Upper lobe of left lung (tissue), 6 donors: Measurements from ENCODE around the gene YPEL1. TPM values are rescaled to one million over a fixed set of nuclear protein-coding genes. Genes with fewer than 3 reads are reported as not detected.

Experiments used
- ATAC-seq, 2 donors: fragments of 200-7000 bp; cut with Tn5 transposase; one replicate each; pipeline ENCODE4 v1.9.1; 2022; ENCODE audit warnings: mild to moderate bottlenecking in 2 of 2, moderate library complexity in 2 of 2; ENCODE audit not compliant: low FRiP score in 2 of 2
- DNase-seq, 2 donors: peaks; one replicate each; pipeline ENCODE4 v3.0.0-alpha.2; 2019 to 2020
- H3K27ac ChIP-seq, 4 donors: fragments of 200-600 bp; sonication (generic); one replicate each; pipeline ENCODE4 v1.5.1; 2016 to 2019
- H3K27me3 ChIP-seq, 4 donors: fragments of 200-600 bp; sonication (generic); one replicate each; pipeline ENCODE4 v1.5.1; 2017 to 2019
- H3K36me3 ChIP-seq, 4 donors: fragments of 200-600 bp; sonication (generic); one replicate each; pipeline ENCODE4 v1.5.1; 2016 to 2019
- H3K4me1 ChIP-seq, 4 donors: fragments of 200-600 bp; sonication (generic); one replicate each; pipeline ENCODE4 v1.5.1; 2018 to 2019
- H3K4me3 ChIP-seq, 4 donors: fragments of 200-600 bp; sonication (generic); one replicate each; pipeline ENCODE4 v1.5.1; 2017 to 2019; ENCODE audit warnings: mild to moderate bottlenecking in 2 of 4, moderate library complexity in 1 of 4
- H3K9me3 ChIP-seq, 4 donors: fragments of 200-600 bp; sonication (generic); one replicate each; pipeline ENCODE4 v1.5.1; 2018 to 2019
- CTCF ChIP-seq, 6 experiments: fragments of 450-650 bp in 4 of 6; fragments of 200-600 bp in 2 of 6; sonication (generic) in 2 of 6; IDR thresholded peaks; one replicate each; pipeline ENCODE4 v1.5.1; 2016 to 2019; ENCODE audit warnings: antibody characterized with exemption in 6 of 6
- EP300 ChIP-seq, 4 donors: sonication (generic); formaldehyde crosslinking; IDR thresholded peaks; one replicate each; pipeline ENCODE4 v1.5.1; 2017; ENCODE audit warnings: antibody characterized with exemption in 4 of 4, control low read depth in 2 of 4
- POLR2A ChIP-seq, 4 donors: fragments of 450-650 bp; IDR thresholded peaks; one replicate each; pipeline ENCODE4 v1.5.1; 2016 to 2017; ENCODE audit warnings: antibody characterized with exemption in 4 of 4, mild to moderate bottlenecking in 2 of 4
- POLR2AphosphoS5 ChIP-seq, 2 donors: sonication (generic); formaldehyde crosslinking; IDR thresholded peaks; one replicate each; pipeline ENCODE4 v1.5.1; 2017; ENCODE audit warnings: antibody characterized with exemption in 2 of 2
- WGBS, 2 donors: methylation state at CpG; one replicate each; pipeline ENCODE4 v1.1.5; 2017 to 2018; 5-methylcytosine and 5-hydroxymethylcytosine counted together
- total RNA-seq, 6 donors: library from RNA; depleted of rRNA in 4 of 6; stranded (reverse); fragments of >200 nt in 4 of 6; gene quantifications; one replicate each; pipeline versions ENCODE4 v1.1.0 to v1.2.1, GENCODE V29; 2016 to 2021
- donor health status: DM: no; HTN: no; CAD: no; lungs with moderate emphysema.
- donor health status: DM: no; HTN: yes; CAD: no; lungs with severe emphysema.

The YPEL1 gene
- total RNA-seq, 6 donors from 2014 or later, result 4.4 to 11.6 (median 7.4) TPM

GRCh38 chr22:21760640-21761039 is 25.0 kb upstream of the YPEL1 start:
- TF ChIP-seq POLR2AphosphoS5 (IDR thresholded peaks at IDR 0.05) (no peak), EP300 (IDR thresholded peaks at IDR 0.05) (no peak)
- H3K27me3 ChIP-seq, result no peaks in the 10 kb centered on the region
- H3K9me3 ChIP-seq, result no peaks in the 10 kb centered on the region
- WGBS, 2 donors, result 82 to 89% methylated on average over 2 of the region's 2 CpGs
- DNase-seq (no peak), ATAC-seq (no peak)
- peaks cover 12 to 75% (median 47%) of the 10 kb centered on the region in 4 donors for H3K36me3 ChIP-seq
- no peak overlapping the region for H3K27ac ChIP-seq
- H3K4me1 ChIP-seq, result peaks cover 0 to 14% (median 2%) of the 10 kb centered on the region in 4 donors
- H3K4me3 ChIP-seq, result no peak overlapping the region

GRCh38 chr22:21759646-21760376 is 24.2 kb upstream of the YPEL1 start:
- Histone ChIP-seq H3K36me3 (peaks cover 8 to 66% (median 41%) of the 10 kb centered on the region in 4 donors), H3K27ac (peak overlapping the region in 1 of 4 donors; percentile 15), H3K4me1 (peaks cover 0 to 22% (median 5%) of the 10 kb centered on the region in 4 donors), H3K9me3 (no peaks in the 10 kb centered on the region), H3K4me3 (no peak overlapping the region), H3K27me3 (no peaks in the 10 kb centered on the region)
- DNase-seq (no peak), ATAC-seq (no peak)
- WGBS, 2 donors, result 81 to 83% methylated on average over 7 to 8 of the region's 8 CpGs
- TF ChIP-seq POLR2A (IDR thresholded peaks at IDR 0.05) (no peak), POLR2AphosphoS5 (IDR thresholded peaks at IDR 0.05) (no peak)

GRCh38 chr22:21759093-21759492 is 23.5 kb upstream of the YPEL1 start:
- DNase-seq (no peak), ATAC-seq (no peak)
- no peaks in the 10 kb centered on the region for H3K27me3 ChIP-seq
- H3K4me3 ChIP-seq, result no peak overlapping the region
- no peak overlapping the region for H3K27ac ChIP-seq
- peaks cover 0 to 28% (median 10%) of the 10 kb centered on the region in 4 donors for H3K4me1 ChIP-seq
- H3K36me3 ChIP-seq, result peaks cover 8 to 59% (median 35%) of the 10 kb centered on the region in 4 donors
- WGBS, 2 donors, result 65 to 81% methylated on average over 3 to 4 of the region's 4 CpGs
- TF ChIP-seq EP300 (IDR thresholded peaks at IDR 0.05) (no peak), CTCF (IDR thresholded peaks at IDR 0.05) (no peak), POLR2AphosphoS5 (IDR thresholded peaks at IDR 0.05) (no peak), POLR2A (IDR thresholded peaks at IDR 0.05) (no peak)
- no peaks in the 10 kb centered on the region for H3K9me3 ChIP-seq

GRCh38 chr22:21758091-21758864 is 22.7 kb upstream of the YPEL1 start:
- Histone ChIP-seq H3K4me3 (no peak overlapping the region), H3K9me3 (no peaks in the 10 kb centered on the region), H3K4me1 (peaks cover 0 to 28% (median 10%) of the 10 kb centered on the region in 4 donors), H3K27ac (no peak overlapping the region), H3K27me3 (no peaks in the 10 kb centered on the region), H3K36me3 (peaks cover 2 to 51% (median 27%) of the 10 kb centered on the region in 4 donors)
- no peak for DNase-seq
- TF ChIP-seq CTCF (IDR thresholded peaks at IDR 0.05), result no peak
- no peak for TF ChIP-seq POLR2AphosphoS5 (IDR thresholded peaks at IDR 0.05)
- no peak for TF ChIP-seq EP300 (IDR thresholded peaks at IDR 0.05)
- TF ChIP-seq POLR2A (IDR thresholded peaks at IDR 0.05), result no peak
- WGBS, 2 donors, result 87 to 88% methylated on average over 21 of the region's 21 CpGs
- ATAC-seq, result peak in 1 of 2 donors; percentile 42

- WGBS, 2 donors, result 50 to 54% methylated on average over 5 of the region's 5 CpGs
- Histone ChIP-seq H3K4me1 (peaks cover 0 to 28% (median 10%) of the 10 kb centered on the region in 4 donors), H3K27ac (peak overlapping the region in 1 of 4 donors; percentile 34), H3K9me3 (no peaks in the 10 kb centered on the region), H3K27me3 (no peaks in the 10 kb centered on the region), H3K36me3 (peaks cover 0 to 28% (median 17%) of the 10 kb centered on the region in 4 donors), H3K4me3 (no peak overlapping the region)
- TF ChIP-seq CTCF (IDR thresholded peaks at IDR 0.05), result no peak
- no peak for TF ChIP-seq EP300 (IDR thresholded peaks at IDR 0.05)
- no peak for DNase-seq
- ATAC-seq, result peak in 1 of 2 donors; percentile 80
Observed at GRCh38 chr22:21755851-21756284, 20.3 kb upstream of the YPEL1 start.
